ENCODE measurements around the gene OR8J3. TPM values are rescaled to one million over a fixed set of nuclear protein-coding genes. Genes with fewer than 3 reads are reported as not detected.

The OR8J3 gene
- total and polyA plus RNA-seq, 2 donors (not counting 1 experiment from before 2014, with no cell fraction given), result not detected

DNA sequence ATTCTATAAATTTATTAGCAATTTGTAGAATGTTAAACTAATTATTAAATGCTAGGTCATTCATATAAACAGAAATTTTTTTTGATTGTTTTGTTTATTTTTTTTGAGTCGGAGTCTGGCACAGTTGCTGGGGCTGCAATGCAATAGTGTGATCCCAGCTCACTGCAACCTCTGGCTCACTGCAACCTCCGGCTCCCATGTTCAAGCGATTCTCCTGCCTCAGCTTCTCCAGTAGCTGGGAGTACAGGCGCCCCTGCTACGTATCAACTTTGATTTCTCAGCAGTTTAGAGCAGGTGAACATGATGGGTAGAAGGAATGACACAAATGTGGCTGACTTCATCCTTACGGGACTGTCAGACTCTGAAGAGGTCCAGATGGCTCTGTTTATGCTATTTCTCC lies 17.9 kb downstream of the OR8J3 start, which contains the start of gene OR8H3:
OR8H3 (plus strand) TSS at position 301 of the 400 bp plus-strand sequence; CDS start at position 301, 0 bp downstream.
- WGBS (ENCODE audit: insufficient coverage), result 100% methylated on average over 3 of the region's 6 CpGs
- POLR2A ChIA-PET, result no interaction called here

GRCh38 chr11:56103210-56103737 lies 36.7 kb downstream of the OR8J3 start, which contains the start of gene OR8H2:
OR8H2 (plus strand) TSS chr11:56103687; CDS start chr11:56105043, 1,356 bp downstream.
- no peak within 1 kb of the TSS for H3K4me3 ChIP-seq (ENCODE audit: control extremely low read depth in 1 of 5, extremely low read depth in 1 of 5, insufficient read depth in 1 of 5, low read depth in 2 of 5, low read length in 4 of 5)
- ChIA-PET CTCF (no interaction called here), POLR2A (no interaction called here)
- no peaks in the 10 kb centered on the region for H3K27me3 ChIP-seq (replicated peaks in 1 of 4; ENCODE audit: control extremely low read depth in 1 of 4, control insufficient read depth in 3 of 4, insufficient read depth in 4 of 4, low read length in 3 of 4)
- Mint-ChIP-seq H3K9me3 (ENCODE audit: insufficient read depth) (peaks cover 7% of the 10 kb centered on the region), H3K4me3 (no peak within 1 kb of the TSS), H3K27ac (no peak within 1 kb of the TSS), H3K27me3 (no peaks in the 10 kb centered on the region), H3K4me1 (no peaks in the 10 kb centered on the region)
- no peaks in the 10 kb centered on the region for H3K36me3 ChIP-seq (replicated peaks in 1 of 2; ENCODE audit: control extremely low read depth in 1 of 2, control insufficient read depth in 1 of 2, extremely low read depth in 1 of 2, insufficient read depth in 2 of 2, low read length in 1 of 2)
- H3K9ac ChIP-seq (ENCODE audit: low read length), result no peak within 1 kb of the TSS
- H3K4me1 ChIP-seq (ENCODE audit: control insufficient read depth in 2 of 2, insufficient read depth in 2 of 2, low read length in 2 of 2), result no peaks in the 10 kb centered on the region
- peaks cover 0 to 2% (median 1%) of the 10 kb centered on the region in 3 donors for H3K9me3 ChIP-seq (ENCODE audit: control extremely low read depth in 1 of 3, control insufficient read depth in 2 of 3, insufficient read depth in 1 of 3, low read length in 2 of 3)
- no peaks in the 10 kb centered on the region for H4K20me1 ChIP-seq (ENCODE audit: control insufficient read depth, insufficient read depth, low read length, poor library complexity, severe bottlenecking)
- TF ChIP-seq EZH2 (IDR thresholded peaks at IDR 0.05; ENCODE audit: borderline replicate concordance, insufficient read depth, low read depth, low read length, poor library complexity, severe bottlenecking), result no peak
- TF ChIP-seq, protein P1, sequence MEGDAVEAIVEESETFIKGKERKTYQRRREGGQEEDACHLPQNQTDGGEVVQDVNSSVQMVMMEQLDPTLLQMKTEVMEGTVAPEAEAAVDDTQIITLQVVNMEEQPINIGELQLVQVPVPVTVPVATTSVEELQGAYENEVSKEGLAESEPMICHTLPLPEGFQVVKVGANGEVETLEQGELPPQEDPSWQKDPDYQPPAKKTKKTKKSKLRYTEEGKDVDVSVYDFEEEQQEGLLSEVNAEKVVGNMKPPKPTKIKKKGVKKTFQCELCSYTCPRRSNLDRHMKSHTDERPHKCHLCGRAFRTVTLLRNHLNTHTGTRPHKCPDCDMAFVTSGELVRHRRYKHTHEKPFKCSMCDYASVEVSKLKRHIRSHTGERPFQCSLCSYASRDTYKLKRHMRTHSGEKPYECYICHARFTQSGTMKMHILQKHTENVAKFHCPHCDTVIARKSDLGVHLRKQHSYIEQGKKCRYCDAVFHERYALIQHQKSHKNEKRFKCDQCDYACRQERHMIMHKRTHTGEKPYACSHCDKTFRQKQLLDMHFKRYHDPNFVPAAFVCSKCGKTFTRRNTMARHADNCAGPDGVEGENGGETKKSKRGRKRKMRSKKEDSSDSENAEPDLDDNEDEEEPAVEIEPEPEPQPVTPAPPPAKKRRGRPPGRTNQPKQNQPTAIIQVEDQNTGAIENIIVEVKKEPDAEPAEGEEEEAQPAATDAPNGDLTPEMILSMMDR (IDR thresholded peaks at IDR 0.05), result no peak
- DNase-seq, result no peak
- intact Hi-C loops (cut with micrococcal nuclease), result no loop called here
- no peak within 1 kb of the TSS for H2AFZ ChIP-seq (ENCODE audit: insufficient read depth, low read depth, low read length, poor library complexity, severe bottlenecking)
- no peak within 1 kb of the TSS for H3K4me2 ChIP-seq (replicated peaks; ENCODE audit: low read depth, low read length, poor library complexity, severe bottlenecking)
- no peak within 1 kb of the TSS for H3K27ac ChIP-seq (ENCODE audit: low read length in 2 of 2)
- H3K79me2 ChIP-seq (ENCODE audit: control insufficient read depth, insufficient read depth, low read length), result no peaks in the 10 kb centered on the region
- ATAC-seq (ENCODE audit: low read depth), result no peak

More for the DNA sequence above, 17.9 kb downstream of the OR8J3 start, which contains the start of gene OR8H3:
- H3K4me2 ChIP-seq (replicated peaks; ENCODE audit: low read depth, low read length, poor library complexity, severe bottlenecking), result no peak within 1 kb of the TSS
- no peak within 1 kb of the TSS for H3K9ac ChIP-seq (ENCODE audit: low read length)
- H3K4me3 ChIP-seq (ENCODE audit: control extremely low read depth in 1 of 5, extremely low read depth in 1 of 5, insufficient read depth in 1 of 5, low read depth in 2 of 5, low read length in 4 of 5), result no peak within 1 kb of the TSS
- H3K27me3 ChIP-seq (replicated peaks in 1 of 4; ENCODE audit: control extremely low read depth in 1 of 4, control insufficient read depth in 3 of 4, insufficient read depth in 4 of 4, low read length in 3 of 4), result no peaks in the 10 kb centered on the region
- CTCF ChIA-PET, result no interaction called here
- H3K27me3 Mint-ChIP-seq, result no peaks in the 10 kb centered on the region
- DNase-seq (no peak), ATAC-seq (ENCODE audit: low read depth) (no peak)
- H3K27ac ChIP-seq (ENCODE audit: low read length in 2 of 2), result no peak within 1 kb of the TSS
- no peak within 1 kb of the TSS for H2AFZ ChIP-seq (ENCODE audit: insufficient read depth, low read depth, low read length, poor library complexity, severe bottlenecking)
- H3K4me1 ChIP-seq (ENCODE audit: control insufficient read depth in 2 of 2, insufficient read depth in 2 of 2, low read length in 2 of 2), result no peaks in the 10 kb centered on the region
- H3K27ac Mint-ChIP-seq, result no peak within 1 kb of the TSS
- peaks cover 7% of the 10 kb centered on the region for H3K9me3 Mint-ChIP-seq (ENCODE audit: insufficient read depth)
- TF ChIP-seq, protein P1 (IDR thresholded peaks at IDR 0.05), result no peak
- no peak for TF ChIP-seq EZH2 (IDR thresholded peaks at IDR 0.05; ENCODE audit: borderline replicate concordance, insufficient read depth, low read depth, low read length, poor library complexity, severe bottlenecking)
- no peaks in the 10 kb centered on the region for H3K36me3 ChIP-seq (replicated peaks in 1 of 2; ENCODE audit: control extremely low read depth in 1 of 2, control insufficient read depth in 1 of 2, extremely low read depth in 1 of 2, insufficient read depth in 2 of 2, low read length in 1 of 2)
- peaks cover 0 to 4% (median 0%) of the 10 kb centered on the region in 3 donors for H3K9me3 ChIP-seq (ENCODE audit: control extremely low read depth in 1 of 3, control insufficient read depth in 2 of 3, insufficient read depth in 1 of 3, low read length in 2 of 3)
- no peaks in the 10 kb centered on the region for H3K79me2 ChIP-seq (ENCODE audit: control insufficient read depth, insufficient read depth, low read length)
- no peak within 1 kb of the TSS for H3K4me3 Mint-ChIP-seq
- H3K4me1 Mint-ChIP-seq, result no peaks in the 10 kb centered on the region
- intact Hi-C loops (cut with micrococcal nuclease), result no loop called here
- no peaks in the 10 kb centered on the region for H4K20me1 ChIP-seq (ENCODE audit: control insufficient read depth, insufficient read depth, low read length, poor library complexity, severe bottlenecking)
